Testis (tissue), 2 donors: ENCODE results near the gene DNM3.

Experiments
- CTCF ChIP-seq, 3 experiments: fragments of 450-650 bp in 2 of 3; fragments of 200-600 bp in 1 of 3; sonication (generic) in 1 of 3; IDR thresholded peaks; one replicate each; pipeline ENCODE4 v1.5.1; 2016 to 2019; ENCODE audit warnings: antibody characterized with exemption in 3 of 3, mild to moderate bottlenecking in 2 of 3, moderate library complexity in 1 of 3
- POLR2A ChIP-seq: fragments of 450-650 bp; IDR thresholded peaks from one replicate; pipeline ENCODE4 v1.6.1; 2017; ENCODE audit warnings: antibody characterized with exemption, mild to moderate bottlenecking, moderate library complexity

- TF ChIP-seq CTCF (IDR thresholded peaks at IDR 0.05) (no peak), POLR2A (no peak)
Observed at GRCh38 chr1:172405912-172406311, 564.6 kb downstream of the DNM3 start.
